Hepatic stellate cell (primary cell): ENCODE results near the gene EGLN1.
"Not testable (repeated sequence)": the region's sequence is repeated elsewhere in the genome, so short reads cannot be mapped to it uniquely, and the experiment has no call there.

Source experiments
- DNase-seq: peaks from one replicate; pipeline ENCODE4 v3.0.0; 2011; ENCODE audit warnings: low spot score

EGLN1 gene

DNA sequence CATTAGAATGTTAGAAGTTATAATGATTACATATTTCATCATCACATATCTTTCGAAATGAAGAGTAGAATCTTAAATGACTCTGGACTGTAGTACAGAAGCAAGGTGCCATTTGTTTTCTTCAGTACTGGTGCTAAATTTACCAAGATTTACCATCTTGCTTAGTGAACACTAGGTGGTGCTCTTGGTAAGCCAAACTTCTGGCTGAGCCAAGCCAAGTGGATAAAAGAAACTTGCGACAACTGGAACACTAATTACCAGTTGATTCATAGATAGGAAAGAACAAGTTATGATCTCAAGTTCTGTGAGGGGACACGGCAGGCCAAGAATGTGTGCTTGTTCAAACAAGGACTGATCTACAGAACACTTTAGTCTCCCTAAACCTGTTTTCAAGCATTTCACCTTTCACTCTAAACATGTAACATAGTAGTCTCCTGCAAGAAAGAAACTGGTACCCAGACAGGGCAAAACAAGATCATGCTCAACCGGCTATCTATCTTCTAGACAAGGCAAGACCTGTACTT, 64.2 kb downstream of the EGLN1 start:
- DNase-seq, result peak; percentile 35

DNA sequence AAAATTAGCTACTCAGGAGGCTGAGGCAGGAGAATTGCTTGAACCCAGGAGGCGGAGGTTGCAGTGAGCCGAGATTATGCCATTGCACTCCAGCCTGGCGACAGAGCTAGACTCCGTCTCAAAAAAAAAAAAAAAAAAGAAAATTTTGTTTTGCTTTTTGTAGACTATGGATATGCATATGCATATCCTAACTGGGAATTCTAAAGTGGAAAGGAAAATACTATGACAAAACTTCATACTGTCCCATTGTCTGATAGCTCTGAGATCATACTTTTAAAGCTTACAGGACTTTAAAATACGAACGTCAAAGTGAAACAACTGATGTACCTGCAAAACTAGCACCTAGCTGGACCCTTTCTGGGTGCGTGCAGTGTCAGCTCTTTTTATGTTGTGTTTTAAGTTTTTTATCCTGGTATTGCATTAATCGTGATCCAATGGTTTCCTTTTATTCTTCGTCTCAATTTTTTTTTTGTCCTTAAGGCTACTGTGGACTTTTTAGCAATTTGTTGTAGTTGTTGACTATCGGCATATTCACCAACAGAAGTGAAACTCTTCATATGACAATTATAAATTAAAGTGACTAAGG, 64.8 kb downstream of the EGLN1 start:
- no peak for DNase-seq

DNA sequence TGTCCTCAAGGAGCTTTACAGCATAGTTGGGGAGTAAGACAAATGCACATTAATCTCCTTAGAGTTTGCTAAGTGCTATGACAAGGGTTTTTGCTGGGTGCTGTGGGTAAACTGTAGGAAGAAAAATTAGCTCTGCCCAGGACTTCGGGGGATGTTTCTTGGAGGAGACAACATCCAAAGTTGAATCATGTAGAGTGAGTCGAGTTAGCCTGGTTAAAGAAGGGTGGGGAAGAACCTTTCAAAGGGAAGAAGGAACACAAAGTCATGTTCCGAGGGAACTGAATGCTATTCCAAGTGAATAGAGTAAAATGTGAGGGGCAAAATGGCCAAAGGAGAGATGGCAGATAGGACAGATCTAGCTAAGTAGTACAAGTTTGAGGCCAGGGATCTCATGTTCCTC, 66.9 kb downstream of the EGLN1 start:
- no peak for DNase-seq

DNA sequence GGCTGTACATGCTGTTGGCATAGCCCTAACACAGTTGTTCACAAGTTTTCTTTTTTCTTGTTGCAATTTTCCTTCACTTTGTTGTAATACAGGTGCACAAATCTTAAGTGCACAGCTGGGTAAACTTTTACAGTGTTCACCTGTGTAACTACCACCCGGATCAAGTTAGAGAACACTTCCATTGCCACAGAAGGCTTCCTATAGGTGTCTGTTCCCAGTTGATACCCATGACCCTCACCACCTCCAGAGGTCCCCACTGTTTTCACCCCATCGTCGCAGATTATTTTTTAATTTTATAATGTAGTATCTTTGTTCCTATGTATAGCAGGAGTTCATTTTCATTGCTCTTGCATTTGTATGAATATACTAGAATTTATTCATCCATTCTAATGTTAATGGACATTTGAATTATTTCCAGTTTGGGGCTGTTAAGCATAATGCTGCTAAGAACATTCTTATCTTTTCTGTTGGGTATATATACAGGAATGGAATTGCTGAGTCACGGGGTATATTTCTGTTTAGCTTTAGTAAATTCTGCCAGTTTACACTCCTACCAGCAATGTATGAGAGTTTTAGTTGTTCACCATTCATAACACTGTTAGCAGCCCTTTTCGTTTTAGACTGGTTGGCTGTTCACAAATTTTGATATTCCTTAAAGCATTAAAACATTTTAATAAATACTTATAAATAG, 67.6 kb downstream of the EGLN1 start:
- no peak for DNase-seq

DNA sequence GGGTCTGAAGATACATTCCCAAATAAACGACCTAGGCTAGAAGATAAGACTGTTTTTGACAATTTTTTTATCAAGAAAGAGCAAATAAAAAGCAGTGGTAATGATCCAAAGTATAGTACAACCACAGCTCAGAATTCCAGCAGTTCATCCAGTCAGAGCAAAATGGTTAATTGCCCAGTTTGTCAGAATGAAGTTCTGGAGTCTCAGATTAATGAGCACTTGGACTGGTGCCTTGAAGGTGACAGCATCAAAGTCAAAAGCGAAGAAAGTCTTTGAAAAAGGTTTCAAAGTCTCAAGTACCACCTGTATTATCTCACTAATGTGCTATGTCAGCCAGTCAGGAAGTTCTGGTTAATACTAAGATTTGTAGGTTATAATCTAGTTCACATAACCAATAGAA, 69.0 kb downstream of the EGLN1 start:
- DNase-seq, result no peak

DNA sequence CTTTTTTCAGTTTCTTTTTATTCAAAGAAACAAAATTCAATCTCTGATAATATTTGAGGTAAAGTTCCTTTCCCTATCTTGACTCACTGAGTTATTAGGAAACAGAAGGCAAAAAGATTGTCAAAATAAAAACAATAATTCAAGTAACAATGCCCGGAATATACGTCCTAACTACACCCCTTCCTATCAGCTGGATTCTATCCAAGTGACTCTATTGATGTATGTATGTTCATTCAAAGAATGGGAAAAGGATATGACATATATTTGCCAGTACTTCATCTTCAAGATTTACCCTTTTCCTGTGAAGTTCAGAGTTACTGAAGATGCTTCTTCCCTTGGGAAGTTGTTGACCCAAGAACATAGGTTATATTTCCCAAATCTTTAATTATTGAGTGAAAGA, 70.3 kb downstream of the EGLN1 start:
- no peak for DNase-seq

DNA sequence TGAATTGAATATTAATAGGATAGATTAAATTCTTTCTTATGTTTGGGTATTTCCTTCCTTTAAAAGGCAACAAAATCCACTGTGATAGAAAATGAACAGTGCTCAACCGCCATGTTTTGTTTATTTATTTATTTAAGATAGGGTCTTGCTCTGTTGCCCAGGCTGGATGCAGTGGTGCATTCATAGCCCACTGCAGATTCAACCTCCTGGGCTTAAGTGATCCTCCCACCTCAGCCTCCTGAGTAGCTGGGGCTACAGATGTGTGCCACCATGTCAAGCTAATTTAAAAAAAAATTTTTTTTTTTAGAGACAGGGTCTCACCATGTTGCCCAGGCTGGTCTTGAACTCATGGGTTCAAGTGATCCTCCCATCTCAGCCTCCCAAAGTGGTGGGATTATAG, 73.2 kb downstream of the EGLN1 start:
- DNase-seq, result not testable (repeated sequence)

DNA sequence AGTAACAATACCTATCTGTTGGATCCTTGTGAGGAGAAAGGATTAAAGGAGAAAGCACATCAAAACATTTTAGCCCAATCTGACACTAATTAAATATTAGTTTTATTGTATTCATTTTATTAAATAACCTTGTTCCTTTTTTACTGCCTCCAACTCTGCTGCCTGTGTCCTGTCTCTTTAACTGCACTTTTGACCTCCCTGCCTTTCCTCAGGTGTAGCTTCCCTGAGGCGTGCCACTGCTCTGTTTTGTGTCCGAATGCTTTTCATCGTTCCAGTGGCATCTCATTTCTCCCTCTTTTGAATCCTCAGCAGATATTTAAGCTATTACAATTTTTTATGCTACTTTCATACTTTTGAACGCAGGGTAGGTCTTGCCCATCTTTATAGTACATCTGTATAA, 73.6 kb downstream of the EGLN1 start:
- DNase-seq, result no peak

DNA sequence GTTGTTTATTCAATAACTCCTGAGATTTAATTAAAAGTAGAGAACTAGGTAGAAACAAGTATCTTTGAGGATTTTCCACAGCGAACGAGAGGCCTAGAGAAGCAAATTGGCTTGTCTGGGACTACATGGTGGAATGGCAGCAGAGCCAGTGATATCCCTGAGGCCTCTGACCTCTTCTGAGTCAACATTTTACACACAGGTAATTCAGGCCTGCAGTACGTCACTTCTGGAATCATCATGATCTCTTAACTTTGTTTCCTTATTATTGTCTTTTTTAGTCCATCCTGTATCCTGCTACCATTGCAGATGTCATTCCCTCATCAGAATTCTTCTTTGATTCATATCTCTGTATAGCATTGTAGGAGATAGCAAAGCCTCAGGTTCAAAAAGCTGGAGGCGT, 74.1 kb downstream of the EGLN1 start:
- no peak for DNase-seq

DNA sequence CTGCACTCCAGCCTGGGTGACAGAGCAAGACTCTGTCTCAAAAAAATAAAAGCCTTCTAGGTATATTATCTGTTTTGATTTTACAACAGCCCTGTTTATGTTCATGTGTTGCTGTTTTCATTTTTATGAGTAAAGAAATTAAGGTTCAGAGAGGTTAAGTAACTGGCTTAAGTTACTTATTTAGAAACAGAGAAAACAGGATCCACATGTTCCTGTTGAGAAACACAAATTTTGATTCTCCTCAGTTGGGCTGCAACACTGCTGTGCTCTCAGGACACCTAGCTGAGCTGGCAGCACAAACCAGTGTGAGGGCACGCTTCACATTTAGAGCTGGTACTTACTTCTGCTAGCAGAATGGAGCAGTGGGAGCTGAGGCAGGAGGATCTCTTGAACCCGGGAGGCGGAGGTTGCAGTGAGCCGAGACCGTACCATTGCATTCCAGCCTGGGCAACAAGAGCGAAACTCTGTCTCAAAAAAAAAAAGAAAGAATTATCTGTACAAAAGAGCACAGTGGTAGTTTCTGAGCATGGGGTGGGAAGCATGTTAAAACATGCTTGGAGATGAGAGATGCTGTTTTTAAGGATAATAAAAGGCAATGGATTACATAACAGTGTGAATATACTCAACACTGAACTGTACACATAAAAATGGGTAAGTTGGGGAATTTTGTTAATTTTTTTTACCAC, 81.6 kb downstream of the EGLN1 start:
- DNase-seq, result no peak

DNA sequence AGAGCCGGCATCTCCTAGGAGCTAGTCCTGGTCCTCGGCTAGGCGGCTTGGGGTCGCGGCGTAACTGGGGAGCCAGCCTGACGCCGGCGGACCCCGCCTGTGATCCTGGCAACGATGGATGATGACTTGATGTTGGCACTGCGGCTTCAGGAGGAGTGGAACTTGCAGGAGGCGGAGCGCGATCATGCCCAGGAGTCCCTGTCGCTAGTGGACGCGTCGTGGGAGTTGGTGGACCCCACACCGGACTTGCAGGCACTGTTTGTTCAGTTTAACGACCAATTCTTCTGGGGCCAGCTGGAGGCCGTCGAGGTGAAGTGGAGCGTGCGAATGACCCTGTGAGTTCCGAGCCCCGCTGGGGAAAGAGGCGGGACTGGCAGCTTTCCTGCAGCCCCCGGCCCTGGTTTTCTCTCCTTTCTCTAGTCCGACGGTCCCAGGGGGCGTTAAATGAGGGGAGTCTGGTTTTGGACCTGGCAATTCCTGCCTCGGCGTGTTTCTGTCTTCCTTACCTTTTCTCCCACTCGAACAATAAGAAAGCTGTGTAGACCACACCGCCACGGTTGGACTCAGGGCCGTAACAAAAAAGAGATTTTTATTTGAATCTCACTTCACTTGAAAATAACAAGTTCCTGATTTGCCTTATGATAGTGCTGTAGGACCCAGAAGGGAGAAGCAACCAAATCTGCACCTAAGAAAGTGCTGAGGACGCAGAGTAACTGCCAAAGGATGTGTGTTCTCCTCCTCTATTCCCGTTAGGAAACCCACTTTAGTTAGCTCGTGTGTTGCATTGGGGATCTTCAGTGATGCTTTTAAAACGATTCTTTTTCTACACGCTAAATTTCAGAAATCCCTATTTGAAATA, 83.6 kb downstream of the EGLN1 start, which contains the start of gene SPRTN:
SPRTN (plus strand) TSS at position 24 of the 859 bp plus-strand sequence; CDS start at position 115, 91 bp downstream.
- DNase-seq, result peak; percentile 93

DNA sequence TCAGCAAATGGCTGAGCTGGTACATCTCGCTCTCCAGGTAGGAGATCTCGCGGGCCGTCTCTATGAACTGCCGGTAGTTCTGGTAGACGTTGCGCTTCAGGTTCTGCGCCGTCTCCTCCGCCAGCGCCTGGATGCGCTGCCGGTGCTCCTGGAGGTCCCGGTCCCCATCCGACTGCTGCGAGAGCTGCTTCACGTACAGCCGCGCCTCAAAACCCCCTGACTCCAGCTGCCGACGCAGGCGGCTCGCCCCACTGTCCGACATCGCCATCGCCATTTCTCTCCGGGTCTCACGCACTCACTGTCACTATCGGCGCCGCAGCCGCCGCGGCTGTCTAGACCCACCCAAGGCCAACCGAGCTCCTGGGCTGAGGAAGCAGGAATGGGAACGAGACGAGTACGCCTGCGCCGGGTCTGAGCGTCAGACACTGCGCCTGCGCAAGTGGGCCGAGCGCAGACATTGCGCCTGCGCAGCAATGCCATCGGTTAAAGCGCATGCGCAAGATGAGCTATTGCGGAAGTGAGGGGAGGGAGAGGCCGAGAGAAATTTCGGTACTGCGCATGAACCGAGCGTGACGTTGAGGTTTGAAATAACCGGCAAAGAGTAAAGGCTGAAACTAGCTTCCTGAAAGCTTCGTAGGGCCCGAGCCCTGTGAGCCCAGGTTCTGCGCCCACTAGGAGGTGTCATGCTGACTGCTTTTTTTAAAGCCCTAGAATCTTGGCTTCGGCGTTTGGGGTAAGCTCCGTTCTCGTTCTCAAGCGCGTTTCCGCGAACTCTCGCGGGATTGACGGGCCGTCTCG, 84.4 kb downstream of the EGLN1 start, which contains the start of gene EXOC8:
EXOC8 (minus strand) TSS at position 381 of the 798 bp plus-strand sequence; CDS start at position 274, 107 bp downstream.
- peak; percentile 98 for DNase-seq

DNA sequence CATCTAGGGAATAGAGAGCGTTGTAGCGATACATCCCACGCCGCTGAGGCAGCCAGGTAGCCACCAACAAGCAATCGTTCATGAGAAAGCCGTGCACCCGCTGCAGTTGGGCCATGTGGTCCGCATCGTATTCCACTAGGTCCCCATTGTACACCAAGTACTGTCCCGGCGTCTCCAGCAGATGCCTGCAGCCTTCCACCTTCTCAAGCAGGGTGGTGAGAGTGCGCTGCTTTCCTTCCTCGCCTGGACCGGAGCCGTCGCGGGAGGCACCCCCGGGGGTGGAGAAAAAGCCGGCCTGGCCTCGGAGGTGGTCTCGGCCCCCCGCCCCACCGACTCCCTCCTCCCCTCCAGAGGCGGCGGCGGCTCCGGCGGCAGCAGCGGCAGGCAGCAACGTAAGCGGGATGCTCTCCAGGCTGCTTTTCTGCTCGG, 85.0 kb downstream of the EGLN1 start:
- DNase-seq, result peak; percentile 23

DNA sequence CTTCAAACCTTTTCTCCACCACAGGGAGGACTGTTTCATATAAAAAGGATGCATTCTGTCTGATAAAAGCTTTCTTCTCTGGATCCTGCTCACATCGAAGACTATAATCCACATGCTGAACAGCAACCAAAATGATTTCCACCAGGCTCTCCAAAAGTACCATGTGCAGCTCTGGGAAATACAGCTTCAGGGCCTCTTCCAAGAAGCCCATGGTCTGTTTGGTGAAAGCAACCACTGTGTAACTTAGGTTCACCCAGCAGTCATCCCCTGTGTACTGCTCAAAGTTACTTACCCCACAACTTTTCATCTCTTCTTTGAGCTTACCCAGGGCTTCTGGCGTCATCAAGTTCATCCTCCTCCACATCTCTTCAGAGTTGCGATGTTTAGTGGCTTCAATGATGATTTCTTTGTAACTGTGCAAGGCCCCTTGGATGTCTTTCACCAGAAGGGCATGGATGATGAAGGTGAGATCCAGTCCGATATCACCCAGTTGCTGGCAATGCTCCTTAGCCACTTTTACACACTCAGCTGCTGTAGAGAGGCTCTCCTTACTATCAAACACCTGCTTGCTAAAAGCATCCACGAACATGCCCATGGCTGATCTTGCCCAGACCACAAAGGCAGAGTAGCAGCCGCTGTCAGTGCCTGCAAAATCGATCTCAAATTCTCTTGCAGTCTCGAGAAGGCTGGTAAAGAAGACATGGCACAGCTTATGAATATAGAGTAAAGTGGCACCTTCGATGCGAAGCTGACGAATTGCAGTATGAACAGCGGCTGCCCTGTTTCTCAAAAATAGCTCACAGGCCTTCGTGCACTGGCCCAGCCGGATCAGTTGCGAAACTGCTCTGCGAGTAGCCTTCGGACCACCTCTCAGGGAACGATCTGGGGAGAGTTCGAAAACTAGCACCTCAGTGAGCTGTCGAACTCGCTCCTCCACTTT, 86.2 kb downstream of the EGLN1 start:
- no peak for DNase-seq

DNA sequence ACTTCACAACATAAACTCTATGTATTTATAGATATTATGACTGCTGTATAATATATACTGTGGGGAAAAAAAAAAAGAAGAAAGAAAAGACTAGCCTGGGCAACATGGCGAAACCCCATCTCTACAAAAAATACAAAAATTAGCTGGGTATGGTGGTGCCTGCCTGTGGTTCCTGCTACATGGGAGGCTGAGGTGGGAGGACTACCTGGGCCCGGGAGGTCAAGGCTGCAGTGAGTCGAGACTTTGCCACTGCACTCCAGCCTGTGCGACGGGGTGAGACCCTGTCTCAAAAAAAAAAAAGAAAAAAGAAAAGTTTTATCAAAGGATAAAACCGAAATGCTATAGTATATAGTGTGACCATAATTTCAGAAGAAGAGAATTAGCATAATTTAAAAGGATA, 87.1 kb downstream of the EGLN1 start:
- DNase-seq, result no peak

DNA sequence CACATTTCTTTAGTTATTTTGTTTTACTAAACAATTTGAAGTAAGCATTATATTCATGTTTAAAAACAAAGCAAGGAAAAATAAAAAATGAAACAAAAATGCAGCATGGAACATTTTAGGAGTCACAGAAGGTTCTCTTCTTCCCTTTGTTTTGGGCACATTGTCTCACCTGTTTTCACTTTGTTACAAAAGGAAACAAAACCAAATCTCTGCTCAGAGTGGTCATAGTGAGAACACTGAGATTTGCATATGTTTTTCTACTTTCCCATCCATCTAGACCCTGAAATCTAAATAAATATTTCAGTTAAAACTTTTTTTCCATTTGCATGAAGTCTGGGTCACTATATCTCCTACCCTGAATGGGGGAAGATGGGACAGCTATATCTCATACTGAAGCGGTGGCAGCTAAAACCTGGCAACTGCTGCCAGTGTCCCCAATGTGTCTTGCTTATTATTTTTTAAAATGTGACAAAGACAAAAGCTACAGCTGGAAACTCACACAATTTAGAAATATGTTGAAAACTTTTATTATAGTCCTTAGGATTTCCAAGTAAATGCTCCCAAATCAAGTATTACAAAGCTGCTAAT, 87.9 kb downstream of the EGLN1 start:
- no peak for DNase-seq

DNA sequence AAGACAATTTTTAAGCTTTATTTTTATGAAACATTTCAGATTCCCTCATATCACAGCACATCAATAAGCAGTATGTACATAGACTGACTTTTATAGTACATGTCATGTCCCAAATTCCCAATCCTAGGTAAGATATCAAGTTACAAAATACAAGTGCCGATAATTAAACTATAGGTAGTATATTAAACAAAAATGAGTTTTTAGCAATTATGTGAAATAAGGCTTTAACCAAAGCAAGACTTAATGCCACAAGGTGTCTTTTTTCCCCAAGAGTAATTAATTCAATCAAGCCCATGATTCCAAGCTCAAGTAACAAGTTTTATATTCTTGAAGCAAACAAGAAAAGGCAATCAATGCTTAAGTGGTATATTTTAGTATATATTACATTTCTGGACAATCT, 89.3 kb downstream of the EGLN1 start:
- no peak for DNase-seq

DNA sequence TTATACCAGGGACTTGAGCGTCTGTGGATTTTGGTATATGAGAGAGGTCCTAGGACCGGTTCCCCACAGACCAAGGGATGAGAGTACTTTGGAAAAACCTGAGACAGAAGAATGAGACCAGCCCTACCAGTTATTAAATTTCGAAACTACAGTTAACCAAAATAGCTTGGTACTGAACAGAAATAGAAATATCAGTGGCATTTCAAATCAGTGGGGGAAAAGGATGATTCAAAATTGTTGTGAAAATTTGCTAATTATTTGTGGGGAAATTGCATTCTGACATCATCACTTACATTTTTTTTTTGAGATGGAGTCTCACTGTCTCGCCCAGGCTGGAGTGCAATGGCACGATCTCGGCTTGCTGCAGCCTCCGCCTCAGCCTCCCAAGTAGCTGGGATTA, 92.6 kb downstream of the EGLN1 start:
- no peak for DNase-seq

DNA sequence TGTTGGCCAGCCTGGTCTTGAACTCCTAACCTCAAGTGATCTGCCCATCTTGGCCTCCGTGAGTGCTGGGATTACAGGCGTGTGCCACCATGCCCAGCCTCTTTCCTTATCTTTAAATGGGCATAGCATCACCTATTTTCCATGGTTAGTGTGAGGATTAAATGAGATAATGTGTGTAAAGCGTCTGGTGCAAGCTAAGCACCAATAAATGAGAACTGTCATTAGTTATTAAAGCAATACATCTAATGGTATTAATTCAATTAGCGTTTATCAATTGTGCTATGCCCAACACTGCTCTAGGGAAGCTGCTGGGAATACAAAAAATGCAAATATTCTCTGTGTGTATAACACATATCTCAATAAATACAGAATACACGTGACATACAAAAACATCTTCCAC, 94.5 kb downstream of the EGLN1 start:
- DNase-seq, result no peak

DNA sequence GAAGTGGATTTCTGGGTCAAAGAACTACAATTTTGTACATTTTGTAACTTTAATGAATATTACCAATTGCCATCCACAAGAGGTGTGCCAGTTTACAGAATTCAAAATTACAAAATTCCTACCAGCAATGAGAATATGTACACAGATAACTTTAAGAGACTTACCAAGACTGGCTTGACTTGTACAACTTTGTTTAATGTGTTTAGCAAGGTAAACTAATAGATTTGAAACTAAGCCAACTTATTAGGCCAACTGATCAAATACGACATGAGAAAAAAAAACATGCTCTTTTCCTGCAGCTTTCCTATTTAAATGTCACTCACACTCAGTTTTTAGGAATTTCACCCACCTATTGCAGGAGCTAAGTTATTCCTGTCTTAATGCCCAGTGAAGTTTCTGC, 95.8 kb downstream of the EGLN1 start:
- no peak for DNase-seq
